ENCODE data around the gene REV3L. TPM values are rescaled to one million over a fixed set of nuclear protein-coding genes. Genes with fewer than 3 reads are reported as not detected.

REV3L gene
- total and polyA plus RNA-seq, 2 of the 13 experiments (the other 11 are each of a cell fraction or from before 2014, with no cell fraction given): 12.8 to 31.3 TPM

- no peak for TF ChIP-seq NFAT5 (CRISPR knock-in tag; IDR thresholded peaks at IDR 0.05)
- peak; percentile 71 for TF ChIP-seq ATF7-NPFF (CRISPR knock-in tag; IDR thresholded peaks at IDR 0.05; ENCODE audit: low read depth)
- peak; percentile 11 for TF ChIP-seq IKZF4 (CRISPR knock-in tag; IDR thresholded peaks at IDR 0.05; ENCODE audit: borderline replicate concordance, low read depth, not compliant biosample characterization)
- peak; percentile 11; the same call in 1 of the 2 replicates for TF ChIP-seq KDM6A (CRISPR knock-in tag; IDR thresholded peaks at IDR 0.05; ENCODE audit: low read depth)
- TF ChIP-seq, protein P1, sequence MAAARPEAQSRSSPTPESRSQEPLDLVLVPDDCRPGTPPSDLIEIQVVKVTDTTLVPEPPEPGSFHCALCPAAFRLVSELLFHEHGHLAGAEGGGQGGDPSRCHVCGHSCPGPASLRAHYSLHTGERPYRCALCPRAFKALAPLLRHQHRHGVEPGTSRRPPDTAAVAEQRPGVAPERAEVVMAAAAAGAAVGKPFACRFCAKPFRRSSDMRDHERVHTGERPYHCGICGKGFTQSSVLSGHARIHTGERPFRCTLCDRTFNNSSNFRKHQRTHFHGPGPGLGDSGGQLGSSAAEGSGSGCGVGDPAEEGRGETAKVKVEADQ (CRISPR knock-in tag; IDR thresholded peaks at IDR 0.05; ENCODE audit: borderline replicate concordance): peak; percentile 73
- TF ChIP-seq THYN1 (CRISPR knock-in tag; IDR thresholded peaks at IDR 0.05; ENCODE audit: borderline replicate concordance, low read depth): no peak
- TF ChIP-seq ZNF83 (CRISPR knock-in tag; IDR thresholded peaks at IDR 0.05; ENCODE audit: borderline replicate concordance): 0 out of 2 replicates have a peak, but pooled peaks have one; percentile 27
- TF ChIP-seq ZFP41 (CRISPR knock-in tag; IDR thresholded peaks at IDR 0.05; ENCODE audit: borderline replicate concordance): no peak; the same call in 1 of the 2 replicates
- peak; percentile 78; the same call in 1 of the 2 replicates for TF ChIP-seq TSC22D2 (CRISPR knock-in tag; IDR thresholded peaks at IDR 0.05; ENCODE audit: borderline replicate concordance)
- no peak for TF ChIP-seq PRDM10 (CRISPR knock-in tag; IDR thresholded peaks at IDR 0.05; ENCODE audit: low read depth)
- TF ChIP-seq NFYB (CRISPR knock-in tag; IDR thresholded peaks at IDR 0.05): 0 out of 2 replicates have a peak, but pooled peaks have one; percentile 20
- TF ChIP-seq E2F2 (CRISPR knock-in tag; IDR thresholded peaks at IDR 0.05; ENCODE audit: borderline replicate concordance): 0 out of 2 replicates have a peak, but pooled peaks have one; percentile 14
- TF ChIP-seq, protein P2, sequence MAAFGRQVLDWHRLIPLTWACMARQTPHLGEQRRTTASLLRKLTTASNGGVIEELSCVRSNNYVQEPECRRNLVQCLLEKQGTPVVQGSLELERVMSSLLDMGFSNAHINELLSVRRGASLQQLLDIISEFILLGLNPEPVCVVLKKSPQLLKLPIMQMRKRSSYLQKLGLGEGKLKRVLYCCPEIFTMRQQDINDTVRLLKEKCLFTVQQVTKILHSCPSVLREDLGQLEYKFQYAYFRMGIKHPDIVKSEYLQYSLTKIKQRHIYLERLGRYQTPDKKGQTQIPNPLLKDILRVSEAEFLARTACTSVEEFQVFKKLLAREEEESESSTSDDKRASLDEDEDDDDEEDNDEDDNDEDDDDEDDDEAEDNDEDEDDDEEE (CRISPR knock-in tag; IDR thresholded peaks at IDR 0.05): peak; percentile 87
- peak; percentile 82 for TF ChIP-seq ZNF124 (CRISPR knock-in tag; IDR thresholded peaks at IDR 0.05)
Observed at GRCh38 chr6:111483736-111484632, 966 bp upstream of the REV3L start (continued).

Data from HepG2 (cell line).